ENCODE data around the gene HUWE1.

The HUWE1 gene

DNA sequence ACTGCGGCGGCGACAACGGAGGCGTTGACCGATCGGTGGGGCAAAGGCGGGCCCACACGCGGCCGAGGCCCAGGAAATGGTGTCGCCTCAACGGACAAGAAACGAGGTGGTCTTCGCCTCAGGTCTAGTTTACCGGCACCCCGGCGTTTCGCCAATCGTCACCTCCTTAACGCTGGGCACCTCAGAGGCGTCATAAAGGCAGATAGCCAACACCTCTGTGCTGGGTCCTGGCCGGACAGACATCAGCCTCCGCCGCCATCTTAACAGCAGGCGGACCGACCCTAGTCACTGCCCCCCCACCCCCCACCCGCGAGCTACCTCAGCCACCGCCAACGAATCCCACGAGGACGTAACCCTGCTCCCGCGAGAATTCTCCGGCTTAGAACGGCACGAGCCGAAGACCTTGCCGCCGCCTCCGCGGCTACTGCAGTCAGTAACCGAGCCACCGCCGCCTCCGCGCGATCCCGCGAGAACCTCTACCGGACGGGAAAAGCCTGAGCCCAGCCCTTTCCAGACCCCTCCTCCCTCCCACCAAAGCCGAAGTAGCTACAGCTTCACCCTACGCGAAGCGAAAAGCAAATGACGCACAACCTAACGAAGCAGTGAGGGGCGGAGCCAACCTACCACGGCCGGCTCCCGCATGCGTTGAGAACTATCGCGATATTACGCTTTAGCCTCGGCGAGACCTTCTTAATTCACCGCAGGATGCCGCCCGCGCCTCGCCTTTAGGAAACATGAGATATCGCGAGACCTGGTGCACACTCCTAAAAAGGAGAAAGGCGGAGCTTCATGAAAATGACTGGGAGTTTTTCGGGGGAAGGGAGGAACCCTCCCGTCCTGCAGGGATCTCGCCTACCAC is 2.7 kb downstream of the HUWE1 start:
- peak; percentile 95 for DNase-seq

DNA sequence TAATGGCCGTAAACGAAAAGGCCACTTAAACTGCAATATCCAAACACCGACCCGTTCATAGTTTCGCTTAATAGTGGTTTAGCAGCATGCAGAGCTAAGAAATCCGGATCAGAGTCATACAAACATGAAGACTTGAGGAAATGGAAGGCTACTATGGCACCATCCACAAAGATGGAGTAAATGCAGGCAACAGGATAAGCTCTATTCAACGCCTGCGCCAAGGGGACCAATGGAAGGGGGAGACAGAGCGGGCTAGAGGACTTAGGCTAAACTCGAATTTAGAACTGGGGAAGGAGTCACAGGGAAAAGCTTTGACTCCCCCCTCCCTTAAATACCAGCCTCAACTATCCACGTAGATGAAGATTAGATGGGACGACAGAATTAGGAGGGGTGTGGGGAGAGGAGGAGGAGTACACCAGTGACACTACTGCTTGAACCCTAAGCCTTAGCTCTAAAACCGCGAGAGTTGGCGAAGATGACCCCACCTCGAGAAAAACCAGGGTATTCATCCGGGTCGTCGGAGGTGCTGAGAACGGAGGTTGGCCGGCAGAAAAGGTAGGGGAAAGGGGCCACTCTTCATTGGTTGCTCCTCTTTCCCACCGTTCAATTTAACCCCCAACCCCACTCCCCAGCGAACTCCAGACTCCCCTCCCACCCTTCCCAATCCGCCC is 3.5 kb downstream of the HUWE1 start:
- peak; percentile 25 for DNase-seq

DNA sequence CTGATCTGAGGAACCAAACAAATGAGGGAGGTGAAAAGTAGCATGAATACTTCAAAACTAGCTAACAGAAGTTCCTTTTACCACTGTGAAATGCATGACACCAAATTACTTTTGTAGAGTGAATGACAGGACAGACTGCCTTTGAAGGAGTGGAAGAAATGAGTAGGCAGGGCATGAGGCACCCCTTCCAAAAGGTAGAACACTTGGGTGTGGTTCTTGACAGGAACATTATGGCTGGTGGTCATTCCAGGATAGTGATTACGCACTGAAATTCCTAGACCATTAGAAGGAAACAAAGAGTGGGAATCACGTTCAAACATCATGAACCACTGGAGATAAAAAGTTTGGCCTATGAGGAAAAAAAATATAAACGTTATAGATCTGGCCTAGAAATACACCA is 4.9 kb downstream of the HUWE1 start:
- DNase-seq, result peak; percentile 7

DNA sequence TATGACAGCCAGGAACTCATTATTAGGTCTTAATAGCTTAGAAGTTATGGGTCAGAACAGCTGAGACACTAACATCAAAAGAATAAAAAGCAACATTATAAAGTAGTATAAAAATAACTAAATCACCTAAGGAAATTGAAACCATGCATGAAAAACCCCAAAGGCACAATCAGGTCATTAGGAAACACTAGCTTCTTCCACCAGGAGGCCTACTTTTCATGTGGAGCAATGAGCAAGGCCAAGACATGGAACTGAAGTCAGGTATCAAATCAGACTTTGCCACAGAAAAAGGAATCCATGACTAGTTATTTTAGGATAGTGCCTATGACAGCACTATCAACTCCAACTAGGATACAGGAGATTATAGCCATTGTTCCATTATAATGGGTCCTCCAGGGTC is 7.9 kb downstream of the HUWE1 start:
- no peak for DNase-seq

DNA sequence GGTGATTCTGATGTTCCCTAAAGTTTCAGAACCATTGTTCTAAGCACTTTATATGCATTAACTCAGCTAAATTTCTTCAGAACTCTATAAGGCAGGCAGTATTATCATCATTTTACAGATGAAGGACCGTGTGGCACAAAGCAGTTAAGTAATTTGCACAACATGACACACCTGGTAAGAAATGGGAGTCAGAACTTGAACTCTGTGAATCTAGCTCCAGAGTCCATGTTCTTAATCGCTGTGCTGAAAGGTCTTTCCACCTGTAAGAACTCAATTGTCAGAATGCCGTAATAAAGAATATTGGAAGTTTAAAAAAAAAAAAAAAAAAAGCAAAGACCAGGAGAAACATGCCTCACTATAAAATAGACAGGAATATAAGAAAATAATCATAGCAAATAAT is 9.2 kb downstream of the HUWE1 start:
- DNase-seq, result no peak

DNA sequence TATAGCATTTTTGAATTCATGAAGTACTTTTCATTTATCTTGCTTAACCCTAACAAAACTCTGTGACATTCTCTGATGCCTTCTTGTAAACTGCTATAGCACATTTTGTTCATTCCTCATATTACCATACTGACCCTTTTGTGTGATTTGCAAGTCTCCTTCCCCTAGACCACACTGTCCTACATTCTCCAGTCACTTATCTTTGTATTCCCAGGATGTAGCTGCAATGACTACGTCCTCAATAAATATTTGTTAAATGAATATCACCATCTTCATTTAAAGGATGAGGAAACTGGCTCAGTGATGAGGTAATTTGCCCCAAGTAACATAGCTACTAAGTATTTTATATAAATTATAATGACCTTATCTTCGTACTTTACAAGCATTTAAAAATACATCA is 11.9 kb downstream of the HUWE1 start:
- DNase-seq, result no peak

DNA sequence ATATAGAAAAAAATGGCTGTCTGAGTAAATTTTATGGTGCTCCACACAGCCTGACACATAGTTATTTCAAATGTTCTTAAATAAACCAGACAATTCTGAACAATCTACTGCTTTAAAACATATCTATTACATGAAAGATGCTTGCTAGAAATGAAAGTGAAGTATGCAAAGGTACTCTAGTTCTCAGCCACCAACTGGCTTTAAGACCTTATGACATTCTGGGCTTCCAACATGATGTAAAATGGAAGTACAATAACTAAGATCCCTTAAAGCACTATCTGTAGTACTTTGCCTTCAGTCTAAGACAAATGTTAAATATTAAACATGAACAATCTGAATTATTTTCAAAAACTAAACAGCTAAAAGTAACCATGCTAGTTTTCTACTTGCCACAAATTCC is 17.3 kb downstream of the HUWE1 start:
- no peak for DNase-seq

DNA sequence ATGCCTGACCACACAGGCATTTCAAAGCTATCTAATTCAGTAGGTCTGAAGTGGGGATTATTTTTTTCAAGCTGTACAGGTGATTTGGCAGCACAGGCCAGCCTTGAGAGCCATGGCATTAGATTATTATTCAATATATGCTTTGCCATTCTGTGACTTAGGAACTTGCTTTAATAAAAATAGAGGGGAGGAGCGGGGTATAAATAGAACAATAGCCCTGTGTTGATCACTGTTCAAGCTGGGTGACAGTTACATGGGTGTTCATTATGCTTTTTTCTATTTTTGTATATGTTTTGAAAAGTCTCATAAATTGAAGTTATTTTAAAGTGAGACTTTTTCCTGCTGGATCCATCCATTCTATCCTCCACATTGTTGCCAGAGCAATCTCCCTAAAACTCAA is 20.3 kb downstream of the HUWE1 start:
- DNase-seq, result no peak

DNA sequence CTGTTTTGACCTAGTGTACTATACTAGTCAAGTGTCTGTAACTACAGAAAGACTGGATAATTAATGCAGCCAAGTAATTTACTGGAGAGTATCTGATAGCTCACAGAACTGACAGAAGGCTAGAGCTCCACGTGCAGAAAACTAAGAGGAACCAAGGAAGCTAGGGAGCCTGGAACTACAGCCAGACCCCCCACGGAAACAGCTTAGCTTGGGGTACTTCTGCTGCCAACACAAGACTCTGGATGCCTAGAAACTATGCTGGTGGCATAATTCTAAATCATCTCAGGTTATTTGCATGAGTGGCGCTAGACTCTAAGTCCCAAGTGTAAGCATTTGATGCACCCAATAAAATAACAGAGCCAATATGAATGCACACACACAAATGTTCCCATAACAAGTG is 26.5 kb downstream of the HUWE1 start:
- DNase-seq, result no peak

DNA sequence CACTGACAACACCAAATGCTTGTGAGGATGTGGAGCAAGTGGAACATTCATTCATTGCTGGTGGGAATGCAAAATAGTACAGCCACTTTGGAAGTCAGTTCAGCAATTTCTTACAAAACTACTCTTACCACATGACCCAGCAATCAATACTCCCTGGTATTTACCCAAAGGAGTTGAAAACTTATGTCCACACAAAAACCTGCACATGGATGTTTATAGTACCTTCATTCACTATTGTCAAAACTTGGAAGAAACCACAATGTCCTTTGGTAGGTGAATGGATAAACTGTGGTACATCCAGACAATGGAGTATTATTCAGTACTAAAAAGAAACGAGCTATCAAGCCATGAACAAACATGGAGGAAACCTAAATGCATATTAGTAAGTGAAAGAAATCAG is 27.5 kb downstream of the HUWE1 start:
- no peak for DNase-seq

DNA sequence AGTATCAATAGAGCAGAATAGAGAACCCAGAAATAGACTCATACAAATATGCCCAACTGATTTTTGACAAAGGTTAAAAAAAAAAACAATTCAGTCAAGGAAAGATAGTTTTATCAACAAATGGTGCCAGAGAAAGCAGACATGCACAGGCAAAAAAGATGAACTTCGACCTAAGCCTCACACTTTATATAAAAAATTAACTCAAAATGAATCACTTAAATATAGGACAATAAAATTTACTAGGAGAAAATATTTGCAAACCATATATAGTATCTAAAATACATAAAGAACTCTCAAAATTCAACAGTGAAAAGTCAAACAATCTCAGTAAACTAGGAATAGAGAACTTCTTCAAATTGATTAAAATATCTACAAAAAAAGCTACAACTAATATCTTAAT is 29.7 kb downstream of the HUWE1 start:
- DNase-seq, result no peak

DNA sequence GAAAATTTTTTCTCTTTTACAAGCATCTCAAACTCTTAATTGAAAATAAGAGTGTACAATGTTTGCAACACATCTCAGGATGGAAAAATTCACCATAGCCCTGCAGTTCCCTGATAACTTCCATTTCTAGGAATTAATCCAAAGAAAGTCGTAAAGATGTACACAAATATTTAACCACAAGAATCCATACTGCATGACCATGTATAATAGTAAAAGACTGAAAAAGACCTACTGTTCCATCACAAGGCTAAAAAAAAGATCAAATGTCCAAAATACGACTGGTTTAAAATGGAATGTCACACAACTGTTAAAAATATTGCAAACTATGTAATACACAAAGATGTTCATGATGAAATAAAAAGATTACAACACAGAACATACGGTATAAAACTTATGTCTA is 32.1 kb downstream of the HUWE1 start:
- no peak for DNase-seq

DNA sequence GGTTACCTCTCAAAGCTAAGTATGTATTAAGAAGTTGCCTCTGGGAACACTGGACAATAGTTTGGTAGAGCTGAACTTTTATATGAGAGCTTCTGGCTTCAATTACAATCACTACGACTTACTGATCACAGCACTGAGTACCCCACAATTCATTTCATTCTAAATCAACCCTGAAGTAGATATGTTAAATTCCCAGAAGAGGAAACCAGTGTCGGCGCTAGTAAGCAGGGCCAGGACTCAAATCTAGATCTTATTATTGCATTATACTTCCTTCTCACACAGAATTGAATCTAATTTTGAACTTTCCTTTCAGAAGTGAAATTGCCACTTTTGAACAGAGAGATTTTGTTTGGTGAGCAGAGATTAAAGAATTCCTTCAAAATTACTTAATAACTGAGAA is 41.8 kb downstream of the HUWE1 start:
- DNase-seq, result no peak

DNA sequence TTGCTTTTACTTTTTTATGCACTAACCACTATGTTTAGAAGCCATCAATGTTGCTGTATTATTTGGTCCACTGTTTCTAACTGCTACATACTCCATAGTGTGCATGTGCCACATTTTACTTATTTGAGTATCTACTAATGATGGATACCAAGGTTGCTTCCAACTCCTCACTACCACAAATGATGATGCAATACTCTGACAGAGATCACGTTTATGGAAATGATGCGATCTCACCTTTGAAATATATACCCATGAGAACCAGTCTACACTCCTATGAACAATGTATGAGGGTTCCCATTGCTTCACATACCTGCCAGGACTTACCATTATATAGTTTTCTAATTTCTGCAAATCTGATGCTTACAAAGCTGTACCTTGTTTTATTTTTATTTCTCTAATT is 44.2 kb downstream of the HUWE1 start:
- no peak for DNase-seq

DNA sequence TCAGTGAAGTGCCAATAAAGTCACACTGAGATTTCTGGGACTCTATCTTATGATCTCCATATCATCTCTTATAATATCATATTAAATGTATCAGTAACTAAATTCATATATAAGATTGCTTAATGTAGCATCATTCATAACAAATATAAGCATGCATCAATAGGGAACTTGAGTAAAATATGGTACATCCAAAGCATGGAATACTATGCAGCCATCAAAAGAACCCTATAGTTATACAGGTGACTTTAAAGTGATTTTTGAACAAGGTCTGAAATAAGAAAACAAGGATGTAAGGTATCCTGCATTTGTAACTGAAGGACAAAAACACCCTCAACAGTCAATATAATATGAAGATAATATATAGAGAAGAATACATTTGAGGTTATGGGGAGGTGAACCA is 47.3 kb downstream of the HUWE1 start:
- no peak for DNase-seq

DNA sequence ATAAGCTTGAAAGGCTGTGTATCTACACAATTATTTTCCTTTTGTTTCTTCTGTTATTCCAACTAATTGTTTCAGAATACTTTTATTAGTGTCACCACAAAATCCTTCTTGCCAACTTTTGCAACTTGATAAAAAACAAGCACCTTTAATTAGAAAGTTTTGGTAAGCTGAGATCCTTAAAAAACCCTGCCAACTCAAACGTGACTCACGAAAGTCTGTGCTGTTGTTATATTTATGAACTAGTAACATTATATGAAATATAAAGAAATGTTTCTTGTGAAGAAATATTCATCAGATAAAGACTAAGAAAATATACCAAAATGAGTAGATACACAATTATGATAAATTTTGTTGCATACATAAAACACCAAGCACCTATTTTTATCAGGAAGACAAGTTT is 49.0 kb downstream of the HUWE1 start:
- no peak for DNase-seq

DNA sequence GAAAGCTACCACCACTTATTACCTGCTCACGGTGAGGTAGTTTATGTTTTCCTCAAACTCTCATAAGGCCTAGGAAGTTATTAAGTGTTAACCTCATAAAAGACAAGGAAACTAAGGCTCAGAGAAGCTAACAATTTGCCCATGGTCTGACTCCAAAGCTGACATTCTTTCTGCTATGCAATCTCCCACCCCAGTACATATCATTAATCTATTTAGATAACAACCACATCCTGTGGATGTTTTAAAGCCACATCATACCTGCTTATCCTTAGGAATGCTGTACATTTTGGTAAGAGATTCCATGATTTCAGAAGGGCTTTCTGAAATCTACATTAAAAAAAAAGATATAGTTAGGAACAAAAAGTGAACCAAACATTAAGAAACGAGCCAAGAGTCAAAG is 55.4 kb downstream of the HUWE1 start:
- DNase-seq, result no peak

DNA sequence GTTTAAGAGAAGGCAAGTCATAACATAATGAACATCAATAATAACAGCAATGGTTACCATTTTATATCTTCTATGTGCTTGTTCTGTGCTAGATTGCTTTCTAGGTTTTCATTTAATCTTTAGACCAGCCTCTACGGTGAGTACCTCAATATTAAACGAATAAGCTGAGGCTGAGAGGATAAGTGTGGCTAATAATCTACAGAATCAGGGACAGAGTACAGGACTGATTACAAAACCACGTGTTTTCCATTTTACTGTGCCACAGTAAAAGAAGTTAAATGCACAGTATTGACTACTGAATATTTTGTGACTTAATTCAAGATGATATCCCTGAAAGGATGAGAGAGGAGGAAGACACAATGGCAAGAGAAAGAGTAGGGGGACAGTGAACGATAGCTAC is 56.3 kb downstream of the HUWE1 start:
- DNase-seq, result no peak

DNA sequence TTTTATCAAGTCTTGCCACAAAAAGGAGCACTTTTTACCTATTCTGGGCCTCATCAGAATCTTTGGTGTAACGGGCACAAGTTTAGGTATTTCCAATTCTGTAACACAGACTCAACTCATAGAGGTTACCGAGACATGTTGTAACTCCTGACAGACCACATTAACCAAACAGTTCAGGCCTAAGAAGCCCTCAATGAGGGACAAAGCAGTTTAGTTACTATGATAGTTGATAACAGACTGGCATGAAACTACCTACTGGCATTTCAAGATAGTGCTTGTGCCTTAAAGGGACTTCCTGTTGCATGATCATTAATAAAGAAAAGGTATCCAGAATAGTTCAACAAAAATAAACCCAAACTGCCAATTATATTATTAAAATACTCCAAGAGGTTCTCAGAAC is 64.1 kb downstream of the HUWE1 start:
- DNase-seq, result no peak

DNA sequence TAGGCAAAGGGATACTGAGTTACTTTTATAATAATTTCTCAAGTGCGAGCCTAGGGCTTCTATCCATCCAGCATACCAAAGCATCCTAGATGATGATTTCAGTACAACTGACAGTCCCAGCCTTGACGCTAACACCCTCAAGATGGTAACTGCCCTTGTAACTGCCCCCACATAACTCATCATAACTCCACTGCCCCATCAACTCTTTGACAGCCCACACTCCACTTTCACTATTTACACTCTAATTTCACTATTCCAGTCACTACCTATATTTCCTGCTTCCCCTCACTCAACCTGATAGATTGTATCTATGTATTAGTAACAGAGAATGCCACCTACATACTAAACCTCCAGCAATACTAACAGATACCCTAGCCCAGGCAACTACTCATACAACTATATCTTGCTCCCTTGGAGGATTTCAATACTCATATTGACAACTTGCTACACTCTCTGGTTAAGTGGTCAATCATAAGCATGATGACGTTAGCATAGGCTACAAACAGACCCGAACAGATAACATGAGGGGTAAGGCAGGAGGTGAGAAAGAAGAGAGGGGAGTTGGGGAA is 65.0 kb downstream of the HUWE1 start:
- DNase-seq, result no peak

DNA sequence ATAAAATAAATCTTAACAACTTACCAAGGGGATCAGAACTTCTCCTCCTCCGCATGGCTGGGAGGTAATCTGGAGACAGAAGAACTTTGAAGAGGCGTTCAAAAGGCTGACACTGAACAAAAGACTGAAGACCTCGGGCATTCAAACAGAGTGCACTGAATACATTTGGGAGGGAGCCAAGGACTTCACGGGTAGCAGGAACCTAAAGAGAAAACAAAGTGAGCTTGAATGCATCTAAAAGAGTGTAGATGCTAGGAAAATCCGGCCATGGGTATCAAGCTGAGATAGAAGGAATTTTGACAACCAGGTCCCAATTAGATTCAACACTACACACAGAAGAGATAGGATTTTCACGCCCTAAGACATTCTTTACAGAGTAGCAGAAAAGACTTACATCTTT is 69.6 kb downstream of the HUWE1 start:
- DNase-seq, result no peak

DNA sequence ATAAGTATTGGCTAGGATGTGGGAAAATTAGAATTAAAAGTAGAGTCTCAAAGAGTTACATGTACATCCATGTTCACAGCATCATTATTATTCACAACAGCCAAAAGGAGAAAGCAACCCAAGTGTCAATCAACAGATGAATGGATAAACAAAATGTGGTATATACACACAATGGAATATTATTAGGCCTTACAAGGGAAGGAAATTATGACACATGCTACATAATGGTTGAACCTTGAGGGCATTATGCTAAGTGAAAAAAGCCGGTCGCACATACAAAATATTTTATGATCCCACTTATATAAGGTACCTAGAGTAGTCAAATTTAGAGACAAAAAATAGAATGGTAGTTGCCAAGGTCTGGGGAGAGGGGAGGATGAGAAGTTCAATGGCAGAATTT is 80.1 kb downstream of the HUWE1 start:
- DNase-seq, result no peak

DNA sequence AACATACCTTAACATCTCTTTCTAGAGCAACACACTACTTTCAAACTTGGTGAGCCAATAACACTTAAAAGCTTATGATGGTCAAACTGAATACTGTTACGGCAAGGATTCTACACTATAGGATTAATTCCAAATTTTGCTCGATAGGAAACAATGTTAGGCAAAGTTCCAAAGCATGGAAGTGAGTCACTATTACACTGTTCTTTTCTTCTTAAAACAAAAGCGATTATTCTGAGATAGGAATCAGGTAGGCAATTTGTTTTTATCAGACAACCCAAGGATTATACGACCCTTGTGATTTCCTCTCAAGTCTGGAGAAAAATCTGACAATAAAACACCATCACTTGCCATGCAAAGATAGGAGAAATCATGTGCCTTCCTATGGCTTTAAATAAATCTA is 81.5 kb downstream of the HUWE1 start:
- DNase-seq, result no peak

DNA sequence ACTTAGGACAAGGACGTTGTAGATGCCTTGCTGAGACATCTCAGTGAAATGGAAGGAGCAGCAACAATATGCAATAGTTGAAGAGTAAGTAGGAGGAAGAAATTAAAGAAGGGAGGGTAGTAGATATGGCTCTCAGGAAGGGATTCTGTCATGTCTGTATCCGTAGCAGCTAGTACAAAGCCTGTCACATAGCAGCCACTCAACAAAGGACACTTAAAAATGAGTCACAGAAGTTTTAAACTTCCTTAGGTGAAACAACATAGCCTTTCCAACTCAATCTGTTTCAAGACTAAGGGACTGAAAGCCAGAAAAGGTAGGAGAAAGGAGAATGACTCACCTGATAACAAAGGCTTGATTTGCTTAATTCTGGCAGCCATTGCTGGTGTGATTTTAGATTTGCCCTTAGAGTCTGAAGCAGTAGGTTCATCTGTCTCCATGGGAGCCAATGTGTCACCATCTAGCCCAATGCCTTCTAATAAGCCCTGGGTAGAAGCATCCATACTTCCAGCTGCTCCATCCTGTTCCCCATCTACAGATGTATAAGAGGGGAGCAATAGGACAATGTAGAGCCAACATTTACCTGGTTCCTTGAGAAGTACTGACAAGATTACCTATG is 86.6 kb downstream of the HUWE1 start:
- DNase-seq, result no peak

All from stimulated activated naive CD4-positive, alpha-beta T cell treated with Interleukin-2 at 50 U/mL for 16 hours (primary cell).